ENCODE data around the gene GALNT1.

Gene GALNT1

GRCh38 chr18:35618696-35619095 lies 37.2 kb downstream of the GALNT1 start:
- no peak for ATAC-seq (ENCODE audit: low read depth)

GRCh38 chr18:35619464-35619863 lies 37.9 kb downstream of the GALNT1 start:
- H3K36me3 ChIP-seq (ENCODE audit: low read depth), result peaks cover 6% of the 10 kb centered on the region; the same call in 1 of the 2 replicates
- no peaks in the 10 kb centered on the region for H3K9me3 ChIP-seq (ENCODE audit: severe bottlenecking)
- DNase-seq (ENCODE audit: low spot score) (no peak), ATAC-seq (ENCODE audit: low read depth) (no peak)
- peaks cover 33% of the 10 kb centered on the region for H3K4me1 ChIP-seq (ENCODE audit: insufficient read depth, poor library complexity, severe bottlenecking)
- H3K4me3 ChIP-seq (ENCODE audit: severe bottlenecking), result no peak overlapping the region
- TF ChIP-seq CTCF (IDR thresholded peaks at IDR 0.05; ENCODE audit: poor library complexity, severe bottlenecking), result no peak
- no peak overlapping the region for H3K27ac ChIP-seq (ENCODE audit: poor library complexity, severe bottlenecking)
- no peaks in the 10 kb centered on the region for H3K27me3 ChIP-seq (ENCODE audit: insufficient read depth, poor library complexity, severe bottlenecking)

More at GRCh38 chr18:35618696-35619095, 37.2 kb downstream of the GALNT1 start:
- Histone ChIP-seq H3K9me3 (ENCODE audit: severe bottlenecking) (no peaks in the 10 kb centered on the region), H3K27me3 (ENCODE audit: insufficient read depth, poor library complexity, severe bottlenecking) (no peaks in the 10 kb centered on the region), H3K36me3 (ENCODE audit: low read depth) (peaks cover 6% of the 10 kb centered on the region; the same call in 1 of the 2 replicates), H3K27ac (ENCODE audit: poor library complexity, severe bottlenecking) (peak overlapping the region; percentile 94), H3K4me1 (ENCODE audit: insufficient read depth, poor library complexity, severe bottlenecking) (peaks cover 36% of the 10 kb centered on the region), H3K4me3 (ENCODE audit: severe bottlenecking) (no peak overlapping the region)
- no peak for DNase-seq (ENCODE audit: low spot score)
- TF ChIP-seq CTCF (IDR thresholded peaks at IDR 0.05; ENCODE audit: poor library complexity, severe bottlenecking), result no peak

GRCh38 chr18:35619941-35620340 lies 38.4 kb downstream of the GALNT1 start:
- ATAC-seq (ENCODE audit: low read depth), result no peak
- Histone ChIP-seq H3K4me1 (ENCODE audit: insufficient read depth, poor library complexity, severe bottlenecking) (peaks cover 28% of the 10 kb centered on the region), H3K27ac (ENCODE audit: poor library complexity, severe bottlenecking) (no peak overlapping the region), H3K36me3 (ENCODE audit: low read depth) (peaks cover 6% of the 10 kb centered on the region; the same call in 1 of the 2 replicates), H3K27me3 (ENCODE audit: insufficient read depth, poor library complexity, severe bottlenecking) (no peaks in the 10 kb centered on the region), H3K9me3 (ENCODE audit: severe bottlenecking) (no peaks in the 10 kb centered on the region), H3K4me3 (ENCODE audit: severe bottlenecking) (no peak overlapping the region)
- TF ChIP-seq CTCF (IDR thresholded peaks at IDR 0.05; ENCODE audit: poor library complexity, severe bottlenecking), result no peak
- no peak for DNase-seq (ENCODE audit: low spot score)

- no peak for TF ChIP-seq CTCF (IDR thresholded peaks at IDR 0.05; ENCODE audit: poor library complexity, severe bottlenecking)
- Histone ChIP-seq H3K36me3 (ENCODE audit: low read depth) (peaks cover 6% of the 10 kb centered on the region; the same call in 1 of the 2 replicates), H3K4me3 (ENCODE audit: severe bottlenecking) (no peak overlapping the region), H3K9me3 (ENCODE audit: severe bottlenecking) (no peaks in the 10 kb centered on the region), H3K27ac (ENCODE audit: poor library complexity, severe bottlenecking) (no peak overlapping the region), H3K27me3 (ENCODE audit: insufficient read depth, poor library complexity, severe bottlenecking) (no peaks in the 10 kb centered on the region), H3K4me1 (ENCODE audit: insufficient read depth, poor library complexity, severe bottlenecking) (peaks cover 20% of the 10 kb centered on the region)
- ATAC-seq (ENCODE audit: low read depth) (no peak), DNase-seq (ENCODE audit: low spot score) (no peak)
Measured at GRCh38 chr18:35620765-35621164, 39.2 kb downstream of the GALNT1 start.

GRCh38 chr18:35623255-35623654 lies 41.7 kb downstream of the GALNT1 start:
- no peak overlapping the region for H3K27ac ChIP-seq (ENCODE audit: poor library complexity, severe bottlenecking)
- TF ChIP-seq CTCF (IDR thresholded peaks at IDR 0.05; ENCODE audit: poor library complexity, severe bottlenecking), result no peak
- no peak overlapping the region for H3K4me3 ChIP-seq (ENCODE audit: severe bottlenecking)
- H3K9me3 ChIP-seq (ENCODE audit: severe bottlenecking), result no peaks in the 10 kb centered on the region
- H3K27me3 ChIP-seq (ENCODE audit: insufficient read depth, poor library complexity, severe bottlenecking), result no peaks in the 10 kb centered on the region
- no peaks in the 10 kb centered on the region for H3K4me1 ChIP-seq (ENCODE audit: insufficient read depth, poor library complexity, severe bottlenecking)
- ATAC-seq (ENCODE audit: low read depth), result no peak
- peaks cover 6% of the 10 kb centered on the region; the same call in 1 of the 2 replicates for H3K36me3 ChIP-seq (ENCODE audit: low read depth)
- DNase-seq (ENCODE audit: low spot score), result no peak

All from RWPE2 (cell line).